Chondrocyte (in vitro differentiated cells): ENCODE results near the gene SCRT2. TPM values are rescaled to one million over a fixed set of nuclear protein-coding genes. Genes with fewer than 3 reads are reported as not detected.

Source experiments
- DNase-seq: peaks from one replicate; pipeline ENCODE4 v3.0.0; 2021; ENCODE audit warnings: mixed read lengths, low spot score
- H3K27ac Mint-ChIP-seq: one replicate; pipeline ENCODE4 v1.8.0; 2021; ENCODE audit warnings: mild to moderate bottlenecking, moderate library complexity, mixed read lengths; ENCODE audit not compliant: unreplicated experiment
- H3K27me3 Mint-ChIP-seq: 2 replicates; pipeline ENCODE4 v1.8.0; 2021; ENCODE audit warnings: low read depth, mixed read lengths
- H3K36me3 Mint-ChIP-seq: 2 replicates; pipeline ENCODE4 v1.8.0; 2021; ENCODE audit warnings: low read depth, mixed read lengths
- H3K4me1 Mint-ChIP-seq: 2 replicates; pipeline ENCODE4 v1.8.0; 2021; ENCODE audit warnings: low read depth, mild to moderate bottlenecking, mixed read lengths
- H3K4me3 Mint-ChIP-seq: one replicate; pipeline ENCODE4 v1.8.0; 2021; ENCODE audit warnings: mild to moderate bottlenecking, moderate library complexity, mixed read lengths; ENCODE audit not compliant: unreplicated experiment
- H3K9me3 Mint-ChIP-seq: 2 replicates; pipeline ENCODE4 v1.8.0; 2021; ENCODE audit warnings: low read depth, mixed read lengths
- total RNA-seq: library from RNA; stranded (reverse); gene quantifications from 3 replicates; pipeline ENCODE4 v1.2.1, GENCODE V29; 2021
- TF ChIP-seq, protein P1 (sequence below): fragments of 200-600 bp; sonication (generic); IDR thresholded peaks from 2 replicates; pipeline ENCODE4 v1.5.0; 2021; ENCODE audit warnings: antibody characterized with exemption, mild to moderate bottlenecking, moderate library complexity

Gene SCRT2
- total RNA-seq, 1 donor from 2014 or later: not detected

- H3K27me3 Mint-ChIP-seq: no peaks in the 10 kb centered on the region
- TF ChIP-seq, protein P1, sequence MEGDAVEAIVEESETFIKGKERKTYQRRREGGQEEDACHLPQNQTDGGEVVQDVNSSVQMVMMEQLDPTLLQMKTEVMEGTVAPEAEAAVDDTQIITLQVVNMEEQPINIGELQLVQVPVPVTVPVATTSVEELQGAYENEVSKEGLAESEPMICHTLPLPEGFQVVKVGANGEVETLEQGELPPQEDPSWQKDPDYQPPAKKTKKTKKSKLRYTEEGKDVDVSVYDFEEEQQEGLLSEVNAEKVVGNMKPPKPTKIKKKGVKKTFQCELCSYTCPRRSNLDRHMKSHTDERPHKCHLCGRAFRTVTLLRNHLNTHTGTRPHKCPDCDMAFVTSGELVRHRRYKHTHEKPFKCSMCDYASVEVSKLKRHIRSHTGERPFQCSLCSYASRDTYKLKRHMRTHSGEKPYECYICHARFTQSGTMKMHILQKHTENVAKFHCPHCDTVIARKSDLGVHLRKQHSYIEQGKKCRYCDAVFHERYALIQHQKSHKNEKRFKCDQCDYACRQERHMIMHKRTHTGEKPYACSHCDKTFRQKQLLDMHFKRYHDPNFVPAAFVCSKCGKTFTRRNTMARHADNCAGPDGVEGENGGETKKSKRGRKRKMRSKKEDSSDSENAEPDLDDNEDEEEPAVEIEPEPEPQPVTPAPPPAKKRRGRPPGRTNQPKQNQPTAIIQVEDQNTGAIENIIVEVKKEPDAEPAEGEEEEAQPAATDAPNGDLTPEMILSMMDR: no peak
- no peak overlapping the region for H3K4me3 Mint-ChIP-seq
- no peaks in the 10 kb centered on the region for H3K9me3 Mint-ChIP-seq
- H3K27ac Mint-ChIP-seq: no peak overlapping the region
- H3K4me1 Mint-ChIP-seq: peaks cover 5% of the 10 kb centered on the region
- DNase-seq: no peak
- H3K36me3 Mint-ChIP-seq: no peaks in the 10 kb centered on the region
Measured at GRCh38 chr20:637559-637958, 38.0 kb downstream of the SCRT2 start.

GRCh38 chr20:635893-636338 lies 39.7 kb downstream of the SCRT2 start:
- Mint-ChIP-seq H3K4me3 (no peak overlapping the region), H3K27me3 (no peaks in the 10 kb centered on the region), H3K27ac (no peak overlapping the region), H3K36me3 (no peaks in the 10 kb centered on the region), H3K4me1 (peaks cover 14% of the 10 kb centered on the region), H3K9me3 (no peaks in the 10 kb centered on the region)
- TF ChIP-seq, protein P1: no peak
- DNase-seq: no peak

GRCh38 chr20:635028-635892 lies 40.3 kb downstream of the SCRT2 start:
- no peak for DNase-seq
- no peaks in the 10 kb centered on the region for H3K27me3 Mint-ChIP-seq
- H3K4me3 Mint-ChIP-seq: no peak overlapping the region
- no peaks in the 10 kb centered on the region for H3K36me3 Mint-ChIP-seq
- no peak overlapping the region for H3K27ac Mint-ChIP-seq
- H3K4me1 Mint-ChIP-seq: peaks cover 19% of the 10 kb centered on the region
- H3K9me3 Mint-ChIP-seq: no peaks in the 10 kb centered on the region
- TF ChIP-seq, protein P1: no peak

DNA sequence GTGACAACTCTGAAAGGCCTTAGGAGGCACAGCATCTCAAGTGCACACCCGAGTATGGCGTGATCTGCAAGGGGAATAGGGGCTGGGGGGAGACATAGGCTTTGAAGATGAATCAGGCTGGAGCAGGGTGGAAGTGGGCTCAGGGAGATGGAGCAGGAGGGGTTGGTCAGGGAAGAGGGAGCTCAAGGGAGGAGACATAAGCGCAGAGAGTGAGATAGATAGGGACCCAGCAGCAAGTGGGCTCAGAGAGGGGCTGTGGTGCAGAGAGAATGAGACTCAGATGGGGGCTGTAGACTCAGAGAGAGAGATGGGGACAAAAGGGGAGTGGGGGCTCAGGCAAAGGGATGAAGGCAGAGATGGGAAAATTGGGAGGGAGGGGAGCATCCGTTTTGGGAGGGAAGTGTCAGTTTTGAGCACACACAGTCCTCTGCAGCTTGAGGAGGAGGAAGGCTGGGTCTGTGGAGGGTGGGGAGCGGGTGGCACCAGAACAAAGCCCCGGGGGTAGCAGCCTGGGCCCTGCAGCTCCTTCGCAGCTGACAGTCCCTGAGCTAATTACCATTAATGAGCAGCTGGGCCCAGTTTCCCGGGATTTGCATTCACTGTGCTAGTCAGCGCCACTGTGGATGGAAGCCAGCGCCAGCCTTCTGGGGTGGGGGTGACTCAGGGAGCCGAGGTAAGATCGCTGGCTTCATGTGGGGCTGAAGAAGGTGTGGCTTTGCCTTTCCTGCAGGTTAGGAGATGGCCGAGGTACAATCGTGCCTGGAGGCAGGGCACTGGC lies 41.3 kb downstream of the SCRT2 start:
- Mint-ChIP-seq H3K27ac (no peak overlapping the region), H3K4me1 (peaks cover 19% of the 10 kb centered on the region), H3K4me3 (no peak overlapping the region), H3K9me3 (no peaks in the 10 kb centered on the region), H3K36me3 (no peaks in the 10 kb centered on the region), H3K27me3 (no peaks in the 10 kb centered on the region)
- TF ChIP-seq, protein P1: no peak
- no peak for DNase-seq

- Mint-ChIP-seq H3K27me3 (peaks cover 7% of the 10 kb centered on the region), H3K4me3 (no peak overlapping the region), H3K4me1 (peaks cover 19% of the 10 kb centered on the region), H3K9me3 (no peaks in the 10 kb centered on the region), H3K27ac (peak overlapping the region; percentile 53), H3K36me3 (no peaks in the 10 kb centered on the region)
- TF ChIP-seq, protein P1: no peak
- no peak for DNase-seq
Measured at GRCh38 chr20:631101-631500, 44.5 kb downstream of the SCRT2 start.
